ENCODE results near the gene FIBP.
"Not testable (repeated sequence)": the region's sequence is repeated elsewhere in the genome, so short reads cannot be mapped to it uniquely, and the experiment has no call there.

The FIBP gene

DNA sequence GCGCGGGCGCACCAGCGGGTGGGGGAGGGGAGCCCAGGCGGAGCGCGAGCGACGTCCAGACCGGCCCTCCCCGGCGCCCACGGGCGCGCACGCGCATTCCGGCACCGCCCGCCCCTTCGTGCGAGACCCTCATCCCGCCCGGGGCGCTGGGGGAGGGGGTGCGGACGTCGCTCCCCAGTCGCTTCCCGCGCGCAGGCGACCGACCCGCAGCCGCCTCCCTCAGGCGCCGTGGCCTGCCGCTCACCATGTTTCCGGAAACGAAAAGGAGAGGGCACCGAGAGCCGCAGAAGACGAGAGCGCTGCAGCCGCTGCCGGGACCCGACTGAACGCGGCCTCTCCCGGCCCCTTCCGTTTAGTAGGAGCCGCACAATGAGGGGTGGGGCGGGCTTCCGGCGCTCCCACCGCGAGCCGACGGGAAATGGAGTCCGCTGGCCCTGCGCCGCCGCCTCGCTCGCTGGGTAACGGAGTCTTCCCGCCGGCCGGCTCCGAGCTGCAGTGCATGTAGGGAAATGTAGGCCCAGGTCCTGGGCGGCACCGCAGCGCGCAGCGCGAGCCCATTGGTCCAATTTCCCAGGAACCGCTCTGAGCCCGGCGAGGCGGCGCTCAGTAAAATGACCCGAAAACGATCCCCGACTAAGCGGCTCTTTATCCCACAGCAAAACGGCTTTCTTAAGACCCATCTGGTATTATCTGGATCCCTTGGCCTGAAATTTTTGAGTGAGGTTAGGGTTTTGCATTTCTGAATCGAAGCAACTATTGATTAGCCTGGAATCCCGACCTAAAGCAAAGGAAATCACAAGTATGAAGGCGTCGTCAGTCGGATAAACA lies 30.2 kb downstream of the FIBP start, which contains the start of gene CFL1:
Gene CFL1, minus strand, starts transcription at position 328 of the 828 bp plus-strand sequence. Its CDS starts 81 bp downstream, at position 247.
- DNase-seq = peak; percentile 95

DNA sequence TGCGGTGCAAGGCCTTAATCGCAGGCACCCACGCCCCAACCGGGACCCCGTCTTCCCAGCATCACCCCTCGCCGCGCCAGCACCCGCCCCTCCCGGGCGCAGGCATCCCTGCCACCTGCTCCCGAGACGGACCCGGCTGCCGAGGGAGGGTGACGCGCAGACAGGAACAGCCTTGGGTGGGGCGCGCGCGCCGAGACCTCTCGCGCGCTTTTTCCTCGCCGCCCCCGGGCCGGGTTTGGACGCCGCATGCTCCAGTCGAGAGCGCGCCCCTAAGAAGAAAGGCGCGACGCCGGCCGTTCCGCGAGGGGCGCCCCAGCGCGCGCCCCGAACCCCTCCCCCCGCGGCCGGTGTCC lies 30.8 kb downstream of the FIBP start:
- peak; percentile 56 for DNase-seq

DNA sequence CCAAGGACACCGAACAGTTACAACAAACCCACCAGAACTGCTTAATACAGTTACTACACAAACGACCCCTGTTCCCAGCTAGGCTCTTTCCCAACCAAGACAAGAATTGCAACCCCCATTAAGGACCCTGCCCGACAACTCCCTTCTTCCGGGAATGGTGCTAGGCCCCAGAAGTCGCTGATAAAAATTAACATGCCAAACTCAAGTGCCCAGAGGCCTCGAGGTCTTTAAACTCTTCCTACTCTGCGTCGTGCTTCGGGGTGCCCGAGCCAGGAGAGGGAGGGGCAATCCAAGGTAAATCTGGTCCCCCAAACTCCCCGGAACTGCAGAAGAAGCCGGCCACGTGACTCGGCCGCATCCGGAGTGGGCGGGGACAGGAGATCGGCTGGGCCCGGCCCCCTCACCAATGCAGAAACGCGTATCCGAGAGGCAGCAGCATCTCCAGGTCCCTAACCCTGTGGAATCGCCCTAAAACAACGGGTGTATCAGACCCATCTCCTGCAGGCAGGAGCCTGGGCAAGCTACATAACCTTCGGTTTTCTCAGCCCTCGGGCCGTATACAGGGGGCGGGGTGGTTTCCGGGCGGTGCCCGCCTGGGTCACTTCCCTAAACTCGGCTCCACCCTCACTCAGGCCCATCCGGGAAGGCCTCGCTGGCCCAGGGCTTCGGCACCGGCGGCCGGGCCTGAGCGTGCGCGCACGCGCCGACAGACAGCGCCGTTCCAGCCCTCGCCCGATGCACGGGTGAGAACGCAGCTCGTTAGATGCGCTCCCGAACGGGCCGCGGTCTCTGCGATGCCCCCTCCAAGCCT lies 31.4 kb downstream of the FIBP start:
- DNase-seq = peak; percentile 74

DNA sequence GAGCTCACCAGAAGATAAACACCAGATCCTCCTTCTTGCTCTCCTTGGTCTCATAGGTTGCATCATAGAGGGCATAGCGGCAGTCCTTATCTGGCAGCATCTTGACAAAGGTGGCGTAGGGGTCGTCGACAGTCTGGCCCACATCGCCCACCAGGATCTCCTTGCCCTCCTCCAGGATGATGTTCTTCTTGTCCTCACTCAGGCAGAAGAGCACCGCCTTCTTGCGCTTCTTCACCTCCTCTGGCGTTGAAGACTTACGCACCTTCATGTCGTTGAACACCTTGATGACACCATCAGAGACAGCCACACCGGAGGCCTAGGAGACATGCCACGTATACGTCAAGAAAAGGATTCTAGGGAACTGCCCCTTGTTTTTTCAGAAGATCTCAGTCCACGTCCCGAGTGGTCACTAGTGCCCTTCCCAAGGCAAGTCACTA lies 32.3 kb downstream of the FIBP start:
- no peak for DNase-seq

- no peak for DNase-seq
Measured at GRCh38 chr11:65854852-65855837, 33.1 kb downstream of the FIBP start.

DNA sequence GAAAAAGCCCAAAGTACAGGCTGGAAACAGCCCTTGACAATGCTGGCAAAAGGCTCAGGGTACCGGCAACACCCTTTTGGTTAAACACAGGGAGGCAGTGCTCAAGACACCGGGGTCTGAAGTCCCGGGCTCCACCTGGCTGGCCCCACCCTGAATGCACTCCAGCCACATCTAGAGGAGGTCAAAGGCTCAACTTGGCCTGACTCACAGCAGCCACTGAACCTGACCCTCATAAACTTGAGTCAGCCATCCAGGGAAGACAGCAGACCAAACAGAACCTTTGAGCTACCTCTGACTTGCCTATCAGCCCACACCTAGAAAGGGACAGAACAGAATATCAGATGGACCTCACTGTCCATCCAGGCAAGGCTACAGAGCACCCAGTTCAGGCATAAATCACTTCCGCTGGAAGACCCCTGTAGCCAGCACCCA lies 34.1 kb downstream of the FIBP start:
- no peak for DNase-seq

DNA sequence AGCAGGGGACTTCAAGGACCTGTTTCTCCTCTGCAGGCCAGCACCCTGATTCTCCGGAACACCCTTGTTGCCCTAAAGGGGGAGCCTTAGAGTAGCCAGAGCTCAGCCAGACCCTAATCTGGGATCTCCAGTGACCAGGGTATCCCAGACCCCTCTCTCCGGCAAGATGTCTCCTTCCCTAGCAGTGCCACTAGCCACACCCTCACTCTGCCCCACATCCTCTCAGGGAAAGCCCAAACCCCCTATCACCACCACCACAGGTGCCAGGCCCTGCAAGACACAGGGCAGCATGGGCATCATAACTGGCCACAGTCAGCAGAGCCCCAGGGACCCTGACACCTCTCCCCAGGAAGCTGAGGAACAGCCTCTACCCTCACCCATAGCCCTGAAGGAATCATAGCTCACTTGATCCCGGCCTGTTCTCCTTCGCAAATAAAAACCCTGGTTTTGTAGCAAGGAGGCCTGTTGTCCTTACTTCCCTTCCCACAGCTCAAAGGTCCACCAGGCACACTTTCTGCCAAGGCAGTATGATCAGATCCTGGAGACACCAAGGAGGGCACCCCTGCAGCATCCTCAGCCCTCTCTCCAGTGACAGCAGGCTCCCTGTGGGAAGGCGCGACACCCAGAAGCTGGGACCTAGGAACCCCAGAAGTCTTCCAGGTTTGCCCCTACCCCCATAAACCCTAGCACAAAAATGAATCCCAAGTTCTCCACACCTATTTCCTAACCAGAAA lies 34.9 kb downstream of the FIBP start:
- DNase-seq = no peak

- DNase-seq = no peak
Measured at GRCh38 chr11:65852508-65853245, 35.6 kb downstream of the FIBP start.

DNA sequence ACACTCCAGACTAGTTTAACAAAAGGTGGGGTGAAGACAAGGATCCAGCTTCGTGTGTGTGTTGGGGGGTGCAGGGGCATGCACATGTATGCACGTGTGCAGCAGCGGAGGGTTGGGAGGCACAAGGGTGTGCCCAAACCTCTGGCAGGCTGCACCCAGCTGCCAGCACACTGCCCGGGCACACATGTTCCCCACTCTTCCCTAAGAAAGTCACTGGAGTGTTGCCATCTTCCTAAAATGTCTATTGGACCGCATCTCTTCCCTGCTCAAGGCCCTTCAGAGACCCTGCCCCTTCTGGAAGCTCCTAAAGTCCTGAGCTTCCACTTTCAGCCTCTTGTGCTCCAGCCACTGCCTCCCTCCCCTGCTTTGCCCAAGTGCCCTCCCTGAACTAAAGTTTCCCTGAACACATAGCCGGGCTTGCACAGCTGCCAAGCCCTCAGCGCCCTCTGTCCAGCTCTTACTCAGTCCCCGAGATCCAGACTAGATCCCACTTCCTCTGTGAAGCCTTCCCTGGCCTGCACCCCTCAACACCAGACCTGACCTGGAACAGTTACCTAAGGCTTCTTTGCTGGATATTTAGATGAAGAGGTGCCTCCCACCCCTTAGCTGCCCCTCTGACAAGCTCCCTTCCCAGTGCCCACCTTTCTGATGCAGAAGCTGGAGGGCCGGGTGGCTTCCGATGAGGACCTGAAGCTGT lies 36.3 kb downstream of the FIBP start:
- no peak for DNase-seq

GRCh38 chr11:65851083-65851579 lies 37.1 kb downstream of the FIBP start:
- DNase-seq = no peak

- no peak for DNase-seq
Measured at GRCh38 chr11:65850217-65851082, 37.8 kb downstream of the FIBP start.

DNA sequence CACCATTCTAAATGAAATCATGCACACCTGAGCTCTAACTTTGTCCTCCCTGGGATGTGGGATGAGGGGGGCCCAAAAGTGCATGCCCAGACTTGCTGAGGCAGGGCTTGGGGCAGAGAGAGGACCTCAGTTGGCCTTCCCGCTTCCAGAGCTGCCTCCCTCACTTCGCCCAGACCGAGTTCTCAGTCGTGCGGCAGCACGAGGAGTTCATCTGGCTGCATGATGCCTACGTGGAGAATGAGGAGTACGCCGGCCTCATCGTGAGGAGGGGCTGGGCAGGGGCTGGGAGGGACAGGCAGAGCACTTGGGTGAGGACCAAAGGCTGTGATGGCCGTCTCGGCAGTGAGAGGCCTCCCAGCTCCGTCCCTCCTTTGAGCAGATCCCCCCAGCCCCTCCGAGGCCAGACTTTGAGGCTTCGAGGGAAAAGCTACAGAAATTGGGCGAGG lies 38.5 kb downstream of the FIBP start:
- no peak for DNase-seq

- DNase-seq = no peak
Measured at GRCh38 chr11:65849366-65849765, 38.9 kb downstream of the FIBP start.

- not testable (repeated sequence) for DNase-seq
Measured at GRCh38 chr11:65848693-65849092, 39.6 kb downstream of the FIBP start.

GRCh38 chr11:65847746-65848145 lies 40.5 kb downstream of the FIBP start:
- DNase-seq = no peak

DNA sequence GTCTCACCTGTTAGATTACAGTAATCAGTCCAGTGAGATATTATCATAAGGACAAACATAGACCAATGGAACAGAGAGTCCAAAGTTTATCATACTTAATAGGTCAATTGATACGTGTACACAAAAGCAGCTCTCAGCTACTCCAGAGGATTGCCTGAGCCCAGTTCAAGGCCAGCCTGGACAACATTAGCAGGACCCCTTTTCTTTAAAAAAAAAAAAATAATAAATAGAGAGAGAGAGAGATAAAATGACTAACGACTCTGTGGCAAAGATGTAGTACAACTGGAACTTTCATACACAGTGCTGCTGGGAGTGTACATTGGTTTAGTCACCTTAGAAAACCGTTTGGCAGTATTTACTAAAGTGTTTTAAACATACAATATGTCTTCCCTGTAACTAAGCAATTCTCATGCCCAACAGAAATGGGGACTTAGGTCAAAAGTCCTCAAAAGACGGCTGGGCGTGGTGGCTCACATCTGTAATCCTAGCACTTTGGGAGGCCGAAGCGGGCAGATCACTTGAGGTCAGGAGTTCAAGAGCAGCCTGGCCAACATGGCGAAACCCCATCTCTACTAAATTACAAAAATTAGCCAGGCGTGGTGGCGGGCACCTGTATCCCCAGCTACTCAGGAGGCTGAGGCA lies 43.9 kb downstream of the FIBP start:
- DNase-seq = no peak

- no peak for DNase-seq
Measured at GRCh38 chr11:65843811-65844210, 44.5 kb downstream of the FIBP start.

GRCh38 chr11:65842144-65842543 lies 46.1 kb downstream of the FIBP start:
- no peak for DNase-seq

DNA sequence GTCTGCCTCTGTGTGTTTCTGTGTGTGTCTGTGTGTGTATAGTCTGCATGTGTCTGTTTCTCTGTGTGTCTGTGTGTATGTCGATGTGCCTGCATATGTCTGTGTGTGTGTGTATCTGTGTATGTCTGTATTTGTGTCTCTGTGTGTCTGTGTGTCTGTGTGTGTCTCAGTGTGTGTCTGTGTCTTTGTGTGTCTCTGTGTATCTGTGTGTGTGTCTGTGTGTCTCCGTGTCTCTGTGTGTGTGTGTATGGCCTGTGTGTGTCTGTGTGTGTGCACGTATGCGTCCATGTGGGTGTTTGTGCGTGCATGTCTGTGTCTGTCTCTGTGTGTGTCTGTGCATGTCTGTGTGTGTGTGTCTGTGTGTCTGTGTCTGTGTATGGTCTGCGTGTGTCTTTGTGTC lies 54.1 kb downstream of the FIBP start:
- no peak for DNase-seq
